B cell (primary cell): ENCODE measurements around the gene TMEM132A. TPM values are rescaled to one million over a fixed set of nuclear protein-coding genes. Genes with fewer than 3 reads are reported as not detected.

Experiments used
- ATAC-seq: fragments of 200-7000 bp; cut with Tn5 transposase; one replicate; pipeline ENCODE4 v1.10.0; 2021; ENCODE audit warnings: low read depth, mild to moderate bottlenecking, moderate number of reproducible peaks, moderate library complexity
- CTCF ChIA-PET: fragments of 350-600 bp; sonication (Branson Sonifier 250); formaldehyde crosslinking; loops from one replicate; lab custom pipeline; 2021; ENCODE audit warnings: antibody characterized with exemption, inconsistent platforms; lab: Charles Lee
- POLR2A ChIA-PET: fragments of 350-600 bp; sonication (Branson Sonifier 250); formaldehyde crosslinking; loops from one replicate; lab custom pipeline; 2021; ENCODE audit warnings: antibody characterized with exemption; lab: Charles Lee
- DNase-seq: peaks from one replicate; pipeline ENCODE4 v3.0.0; 2013
- H2AFZ ChIP-seq: 2 replicates; pipeline ENCODE4 v1.6.1; 2012; ENCODE audit warnings: mild to moderate bottlenecking, low read depth, low read length; ENCODE audit not compliant: insufficient read depth, poor library complexity, severe bottlenecking
- H3K27ac ChIP-seq, 2 donors: 1 replicate in 1 of 2; 2 replicates in 1 of 2; pipeline ENCODE4 v1.5.1; 2012 to 2013; ENCODE audit warnings: low read length in 2 of 2, mild to moderate bottlenecking in 2 of 2, moderate library complexity in 1 of 2
- H3K27me3 ChIP-seq, 4 experiments: fragments of 200-600 bp in 1 of 4; sonication (generic) in 1 of 4; replicated peaks in 1 of 4; 1 replicate in 2 of 4; 2 replicates in 2 of 4; pipeline versions ENCODE4 v1.6.1 to v1.7.0; 2013 to 2016; ENCODE audit warnings: low read length in 3 of 4, mild to moderate bottlenecking in 2 of 4, mixed read lengths in 1 of 4, moderate library complexity in 1 of 4; ENCODE audit not compliant: insufficient read depth in 4 of 4, control insufficient read depth in 3 of 4; ENCODE audit errors: control extremely low read depth in 1 of 4
- H3K36me3 ChIP-seq, 2 experiments: replicated peaks in 1 of 2; 1 replicate in 1 of 2; 2 replicates in 1 of 2; pipeline versions ENCODE4 v1.6.1 to v1.7.1; 2013; ENCODE audit warnings: low read length in 1 of 2; ENCODE audit not compliant: insufficient read depth in 2 of 2, control insufficient read depth in 1 of 2; ENCODE audit errors: control extremely low read depth in 1 of 2, extremely low read depth in 1 of 2
- H3K4me1 ChIP-seq, 2 donors: fragments of 200-600 bp in 1 of 2; sonication (generic) in 1 of 2; 1 replicate in 1 of 2; 2 replicates in 1 of 2; pipeline versions ENCODE4 v1.5.1 to v1.6.1; 2013 to 2017; ENCODE audit warnings: low read length in 2 of 2; ENCODE audit not compliant: control insufficient read depth in 2 of 2, insufficient read depth in 2 of 2
- H3K4me2 ChIP-seq: replicated peaks from 2 replicates; pipeline ENCODE3; 2012; ENCODE audit warnings: mild to moderate bottlenecking, low read depth, low read length; ENCODE audit not compliant: poor library complexity, severe bottlenecking
- H3K4me3 ChIP-seq, 5 experiments: fragments of 200-600 bp in 1 of 5; sonication (generic) in 1 of 5; 1 replicate in 3 of 5; 2 replicates in 2 of 5; pipeline versions ENCODE4 v1.5.1 to v1.7.0; 2011 to 2016; ENCODE audit warnings: low read length in 4 of 5, mild to moderate bottlenecking in 4 of 5, low read depth in 2 of 5, control low read depth in 1 of 5, moderate library complexity in 1 of 5; ENCODE audit not compliant: insufficient read depth in 1 of 5; ENCODE audit errors: control extremely low read depth in 1 of 5, extremely low read depth in 1 of 5
- H3K79me2 ChIP-seq: fragments of 200-600 bp; sonication (generic); one replicate; pipeline ENCODE4 v1.6.0; 2016; ENCODE audit warnings: low read length; ENCODE audit not compliant: control insufficient read depth, insufficient read depth
- H3K9ac ChIP-seq: fragments of 200-600 bp; sonication (generic); 2 replicates; pipeline ENCODE4 v1.6.1; 2017; ENCODE audit warnings: mild to moderate bottlenecking, low read length, moderate library complexity
- H3K9me3 ChIP-seq, 3 donors: one replicate each; pipeline versions ENCODE4 v1.6.1 to v1.7.1; 2013; ENCODE audit warnings: low read length in 2 of 3; ENCODE audit not compliant: control insufficient read depth in 2 of 3, insufficient read depth in 1 of 3; ENCODE audit errors: control extremely low read depth in 1 of 3
- H4K20me1 ChIP-seq: 2 replicates; pipeline ENCODE4 v1.6.0; 2012; ENCODE audit warnings: mild to moderate bottlenecking, low read length; ENCODE audit not compliant: insufficient read depth, control insufficient read depth, poor library complexity, severe bottlenecking
- H3K27ac Mint-ChIP-seq: one replicate; pipeline ENCODE4 v1.8.0; 2021; ENCODE audit warnings: mixed read lengths
- H3K27me3 Mint-ChIP-seq: one replicate; pipeline ENCODE4 v1.8.0; 2021; ENCODE audit warnings: mixed read lengths
- H3K4me1 Mint-ChIP-seq: one replicate; pipeline ENCODE4 v1.8.0; 2021; ENCODE audit warnings: mixed read lengths
- H3K4me3 Mint-ChIP-seq: one replicate; pipeline ENCODE4 v1.8.0; 2021; ENCODE audit warnings: mixed read lengths
- H3K9me3 Mint-ChIP-seq: one replicate; pipeline ENCODE4 v1.8.0; 2022; ENCODE audit warnings: mixed read lengths; ENCODE audit not compliant: insufficient read depth
- CTCF ChIP-seq: fragments of 200-600 bp; IDR thresholded peaks from one replicate; pipeline ENCODE4 v1.8.0; 2022; ENCODE audit warnings: antibody characterized with exemption, mild to moderate bottlenecking
- EZH2 ChIP-seq: IDR thresholded peaks from 2 replicates; pipeline ENCODE4 v1.6.1; 2012; ENCODE audit warnings: borderline replicate concordance, low read depth, mild to moderate bottlenecking, moderate library complexity, low read length; ENCODE audit not compliant: insufficient read depth, poor library complexity, severe bottlenecking
- WGBS: methylation state at CpG from one replicate; pipeline ENCODE4 v1.1.5; 2013; ENCODE audit warnings: missing lambda C conversion rate; ENCODE audit not compliant: insufficient coverage; 5-methylcytosine and 5-hydroxymethylcytosine counted together
- intact Hi-C: fragments of 100-400 bp; cut with micrococcal nuclease; formaldehyde crosslinking; loops from one replicate; pipeline ENCODE4 v1.10.0; 2022
- polyA plus RNA-seq: library from polyadenylated mRNA; depleted of rRNA; stranded (reverse); fragments of >200 nt; gene quantifications from 2 replicates; pipeline ENCODE4 v1.2.3, GENCODE V29; 2012
- total RNA-seq, 2 donors: library from RNA; stranded (reverse); fragments of 120-200 nt in 1 of 2; gene quantifications; 1 replicate in 1 of 2; 2 replicates in 1 of 2; pipeline versions ENCODE4 v1.2.3 to v1.2.4, GENCODE V29; 2013 to 2022

TMEM132A gene
- total and polyA plus RNA-seq, 2 donors (not counting 1 experiment from before 2014, with no cell fraction given), result 1.2 to 11.3 TPM

DNA sequence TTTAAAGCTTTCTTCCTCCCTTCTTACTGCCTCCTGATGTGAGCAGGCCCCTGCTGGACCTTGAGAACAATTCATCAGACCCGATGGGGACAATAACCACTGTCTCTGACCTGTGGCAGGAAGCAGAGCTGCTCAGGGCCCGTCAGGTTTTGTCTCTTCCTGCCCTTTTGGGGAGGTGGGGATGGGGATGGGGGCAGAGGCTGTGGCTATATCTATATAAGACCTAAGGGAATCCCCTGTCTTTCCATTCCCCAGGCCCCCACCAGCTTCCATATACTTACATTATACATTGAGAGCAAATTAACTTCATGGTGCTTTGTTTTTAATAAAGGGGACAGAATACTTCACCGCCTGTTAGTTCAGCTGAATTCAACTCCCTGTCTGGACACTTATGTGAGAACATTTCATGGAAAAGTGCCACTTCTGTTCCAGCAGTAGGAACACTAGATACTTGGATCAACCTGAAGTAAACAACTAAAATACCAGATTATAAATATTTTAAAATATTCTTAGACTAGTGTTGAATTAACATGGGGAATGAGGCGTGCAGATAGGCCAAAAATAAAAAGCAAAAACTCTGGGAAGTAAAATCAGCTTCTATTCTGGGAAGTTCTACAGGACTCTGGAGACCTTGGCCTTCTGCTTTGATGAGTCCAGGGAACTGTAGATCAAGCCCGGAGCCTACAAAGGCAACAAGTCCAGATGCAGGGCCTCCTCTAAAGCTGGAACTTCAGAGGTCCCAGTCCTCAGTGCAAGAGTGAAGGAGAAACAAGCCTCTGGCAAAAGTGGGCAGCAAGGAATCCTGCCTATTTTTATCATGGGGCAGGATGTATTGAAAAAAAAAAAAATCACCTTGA lies 45.8 kb upstream of the TMEM132A start:
- WGBS, result 93% methylated on average over 3 of the region's 5 CpGs
- peaks cover 0 to 20% of the 10 kb centered on the region in 2 experiments for H3K36me3 ChIP-seq
- CTCF ChIA-PET, result no interaction called here

More for the DNA sequence above, 45.8 kb upstream of the TMEM132A start:
- Histone ChIP-seq H2AFZ (no peak overlapping the region), H3K4me2 (no peak overlapping the region), H3K27ac (no peak overlapping the region), H3K4me1 (no peaks in the 10 kb centered on the region), H3K27me3 (no peaks in the 10 kb centered on the region), H4K20me1 (no peaks in the 10 kb centered on the region), H3K9me3 (no peaks in the 10 kb centered on the region), H3K9ac (no peak overlapping the region), H3K4me3 (no peak overlapping the region), H3K79me2 (no peaks in the 10 kb centered on the region)
- no peaks in the 10 kb centered on the region for H3K9me3 Mint-ChIP-seq
- DNase-seq (no peak), ATAC-seq (no peak)
- H3K4me1 Mint-ChIP-seq, result no peaks in the 10 kb centered on the region
- TF ChIP-seq CTCF (no peak), EZH2 (no peak)
- H3K27me3 Mint-ChIP-seq, result no peaks in the 10 kb centered on the region
- H3K27ac Mint-ChIP-seq, result no peak overlapping the region
- intact Hi-C loops, result no loop called here
- no peak overlapping the region for H3K4me3 Mint-ChIP-seq
- POLR2A ChIA-PET, result no interaction called here
